T1000 (cell line): ENCODE measurements around the gene UCP2.

Experiments used
- DNase-seq: peaks from one replicate; lab custom pipeline; 2025; ENCODE audit warnings: mixed read lengths; lab: John Stamatoyannopoulos, UW

The UCP2 gene

GRCh38 chr11:73982595-73982989 lies at the start of gene UCP2:
Gene UCP2, minus strand, starts transcription at chr11:73982843. Its CDS starts 4,465 bp downstream, at chr11:73978378.
- peak; percentile 85 for DNase-seq

- DNase-seq: no peak
These were observed 48.4 kb upstream of the UCP2 start for GRCh38 chr11:74030723-74031676.

GRCh38 chr11:74025467-74026166 lies 43.0 kb upstream of the UCP2 start:
- DNase-seq: peak; percentile 13

GRCh38 chr11:74024261-74025029 lies 41.8 kb upstream of the UCP2 start:
- DNase-seq: no peak

- DNase-seq: no peak
These were observed 40.6 kb upstream of the UCP2 start for GRCh38 chr11:74023276-74023675.

GRCh38 chr11:74022546-74022945 lies 39.9 kb upstream of the UCP2 start:
- DNase-seq: no peak

GRCh38 chr11:74021998-74022397 lies 39.4 kb upstream of the UCP2 start:
- DNase-seq: no peak

GRCh38 chr11:74020539-74020938 lies 37.9 kb upstream of the UCP2 start:
- DNase-seq: no peak

GRCh38 chr11:74019860-74020259 lies 37.2 kb upstream of the UCP2 start:
- DNase-seq: no peak

- DNase-seq: no peak
These were observed 36.6 kb upstream of the UCP2 start for GRCh38 chr11:74019104-74019738.

GRCh38 chr11:74018331-74019005 lies 35.8 kb upstream of the UCP2 start:
- DNase-seq: no peak

GRCh38 chr11:74017631-74018030 lies 35.0 kb upstream of the UCP2 start:
- DNase-seq: no peak

GRCh38 chr11:74015919-74016684 lies 33.5 kb upstream of the UCP2 start:
- no peak for DNase-seq

- no peak for DNase-seq
These were observed 32.2 kb upstream of the UCP2 start for GRCh38 chr11:74014880-74015279.

- no peak for DNase-seq
These were observed 30.5 kb upstream of the UCP2 start for GRCh38 chr11:74013141-74013540.

GRCh38 chr11:74012074-74012809 lies 29.6 kb upstream of the UCP2 start:
- DNase-seq: no peak

GRCh38 chr11:74011360-74012073 lies 28.9 kb upstream of the UCP2 start:
- no peak for DNase-seq

GRCh38 chr11:74010306-74011300 lies 28.0 kb upstream of the UCP2 start:
- no peak for DNase-seq
